Activated CD4-positive, alpha-beta T cell treated with anti-CD3 and anti-CD28 coated beads, Interleukin-2, amount 50 U/mL, for 24 hours (primary cell): ENCODE data around the gene LGALS8.
"Not testable (repeated sequence)": the region's sequence is repeated elsewhere in the genome, so short reads cannot be mapped to it uniquely, and the experiment has no call there.

ENCODE experiments used
- DNase-seq, 2 donors: peaks; one replicate each; pipeline ENCODE4 v3.0.0-alpha.2; 2020; ENCODE audit warnings: low read depth in 1 of 2, low spot score in 1 of 2

LGALS8 gene

DNA sequence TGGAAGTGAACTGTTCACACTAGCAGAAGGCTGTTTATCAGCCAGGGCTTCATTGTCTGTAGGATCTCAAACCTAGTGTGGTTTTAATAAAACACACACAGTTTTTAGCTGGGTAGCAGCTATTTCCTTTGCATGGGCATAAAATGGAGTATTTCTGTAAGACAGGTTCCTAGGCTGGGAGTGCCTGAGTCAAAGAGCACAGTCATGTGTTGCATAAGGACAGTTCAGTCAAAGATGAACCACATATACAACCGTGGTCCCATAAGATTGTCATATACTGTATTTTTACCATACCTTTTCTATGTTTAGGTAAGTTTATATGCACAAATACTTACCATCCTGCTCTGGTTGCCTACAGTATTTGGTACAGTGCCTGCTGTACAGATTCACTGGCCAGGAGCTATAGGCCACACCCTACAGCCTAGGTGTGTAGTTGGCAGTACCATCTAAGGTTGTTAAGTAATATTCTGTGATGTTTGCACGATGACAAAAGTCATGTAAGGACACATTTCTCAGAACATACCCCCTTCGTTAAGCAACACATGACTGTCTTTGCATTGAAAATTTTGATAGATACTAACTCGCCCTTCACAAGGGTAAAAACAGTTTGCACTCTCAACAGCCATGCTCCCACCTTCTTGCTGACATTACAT lies 17.2 kb downstream of the LGALS8 start:
- no peak for DNase-seq

GRCh38 chr1:236541710-236542109 lies 17.9 kb downstream of the LGALS8 start:
- DNase-seq, result no peak

DNA sequence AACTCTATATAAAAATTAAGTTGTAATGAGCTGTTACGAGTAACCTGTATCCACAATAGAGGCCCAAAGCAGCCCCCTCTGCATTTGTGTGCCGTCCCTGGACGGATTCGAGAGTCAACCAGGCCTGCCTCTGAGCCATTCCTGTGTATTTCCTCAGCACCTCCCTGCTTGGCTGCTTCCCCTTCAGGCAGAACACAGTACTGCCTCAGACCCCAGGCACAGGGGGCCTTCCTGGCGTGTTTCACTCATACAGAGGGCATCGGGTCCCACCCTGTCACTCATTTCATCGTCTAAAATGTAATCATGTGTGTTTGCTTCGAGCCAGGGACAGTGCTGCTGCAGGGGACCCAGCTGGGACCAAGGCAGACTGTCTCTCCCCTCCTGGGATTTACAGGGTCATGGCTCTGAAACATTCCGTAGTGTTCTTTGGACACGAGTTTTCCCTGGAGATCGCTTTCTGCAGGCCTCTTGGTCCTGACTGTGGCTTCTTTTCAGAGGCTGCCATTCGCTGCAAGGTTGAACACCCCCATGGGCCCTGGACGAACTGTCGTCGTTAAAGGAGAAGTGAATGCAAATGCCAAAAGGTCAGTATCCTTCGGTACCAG lies 19.4 kb downstream of the LGALS8 start:
- no peak for DNase-seq

DNA sequence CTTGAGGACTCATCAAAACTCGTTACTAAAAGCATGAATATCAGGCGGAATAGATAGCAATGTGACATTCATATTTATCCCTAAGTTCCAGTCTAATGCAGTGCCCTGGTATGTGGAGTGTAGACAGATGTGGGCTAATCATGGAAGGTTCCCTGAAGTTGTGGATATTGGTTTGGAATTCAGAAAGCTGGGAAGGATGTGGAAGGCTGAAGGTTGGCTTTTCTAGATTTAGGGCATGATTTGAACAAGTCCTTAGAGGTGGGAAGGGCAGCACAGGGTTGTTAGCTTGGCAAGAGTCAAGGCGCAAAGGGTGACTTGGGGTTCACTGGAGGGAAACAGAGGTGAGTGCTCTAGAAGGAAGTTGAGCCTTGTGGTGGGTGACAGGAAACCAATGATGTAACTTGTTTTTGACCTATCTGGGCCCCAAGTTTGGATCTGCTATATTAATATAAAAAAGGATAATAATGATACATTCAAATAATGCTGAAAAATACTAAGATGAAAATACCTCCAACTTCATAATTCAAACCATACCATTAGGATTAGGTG lies 21.9 kb downstream of the LGALS8 start:
- DNase-seq, result no peak

DNA sequence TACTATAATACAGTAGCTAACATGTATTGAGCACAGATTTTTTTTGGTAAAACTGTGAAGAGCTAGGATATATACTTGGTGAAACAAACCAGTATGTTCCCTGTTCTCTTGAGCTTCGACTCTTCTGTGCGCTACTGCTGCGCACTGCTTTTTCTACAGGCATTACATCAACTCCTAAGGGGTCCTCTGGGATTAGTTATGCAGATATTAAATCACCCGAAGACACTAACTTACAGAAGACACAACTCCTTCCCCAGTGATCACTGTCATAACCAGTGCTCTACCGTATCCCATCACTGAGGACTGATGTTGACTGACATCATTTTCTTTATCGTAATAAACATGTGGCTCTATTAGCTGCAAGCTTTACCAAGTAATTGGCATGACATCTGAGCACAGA lies 24.7 kb downstream of the LGALS8 start:
- no peak for DNase-seq

GRCh38 chr1:236550961-236551851 lies 27.4 kb downstream of the LGALS8 start:
- no peak for DNase-seq

DNA sequence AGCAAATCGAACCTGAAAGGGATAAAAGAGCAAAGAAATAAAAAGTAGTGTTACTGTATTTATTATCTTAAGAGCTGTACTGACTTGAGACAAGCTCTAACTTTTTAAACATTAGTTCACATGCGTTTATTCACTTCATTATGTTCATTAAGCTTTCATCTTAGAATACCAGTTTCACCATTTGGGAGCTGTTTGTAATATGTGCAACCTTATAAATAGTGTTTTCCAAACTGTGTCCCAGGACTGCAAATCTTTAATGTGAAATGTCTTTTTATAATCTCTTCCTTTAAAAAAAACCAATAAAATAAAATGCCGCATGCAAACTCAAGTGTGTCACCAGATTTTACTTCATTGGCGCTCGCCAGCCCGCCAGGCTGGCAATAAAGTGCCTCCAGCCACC lies 28.3 kb downstream of the LGALS8 start:
- no peak for DNase-seq

DNA sequence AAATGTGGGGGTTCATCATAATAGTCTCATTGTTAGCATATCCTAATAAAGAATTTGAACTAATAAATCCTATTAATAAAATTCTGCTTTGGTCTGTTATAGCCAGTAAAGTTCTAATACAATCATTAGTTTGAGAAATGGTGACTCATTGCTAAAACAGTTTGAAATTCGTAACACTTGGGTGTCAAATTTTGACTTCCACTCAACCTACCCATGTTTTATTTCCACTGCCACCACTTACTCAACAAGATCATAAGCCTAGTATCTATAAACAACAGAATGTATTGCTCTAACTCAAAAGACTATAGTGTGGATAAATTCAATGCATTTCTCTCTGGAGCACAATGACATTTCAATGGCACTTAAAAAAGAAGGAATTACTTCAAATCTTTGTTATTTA lies 29.1 kb downstream of the LGALS8 start:
- no peak for DNase-seq

DNA sequence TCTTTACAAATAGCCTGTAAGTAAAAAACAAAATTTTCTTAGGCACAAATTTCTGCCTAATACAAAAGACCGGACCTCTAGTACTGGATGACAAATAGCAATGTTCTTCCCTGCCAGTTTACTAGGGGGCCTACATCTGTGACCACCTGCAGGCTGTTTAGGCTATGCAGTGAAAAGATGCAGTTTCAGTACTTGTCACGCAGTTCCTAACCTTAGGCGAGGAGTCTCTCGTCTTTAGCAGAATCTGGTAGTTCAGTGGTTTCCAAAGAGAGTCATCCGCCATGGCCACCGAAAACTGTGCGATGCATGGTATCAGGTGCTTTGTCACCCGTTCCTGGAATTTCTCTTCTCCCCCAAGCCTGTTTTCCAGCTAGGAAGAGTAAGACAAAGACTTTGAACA lies 29.6 kb downstream of the LGALS8 start:
- DNase-seq, result no peak

DNA sequence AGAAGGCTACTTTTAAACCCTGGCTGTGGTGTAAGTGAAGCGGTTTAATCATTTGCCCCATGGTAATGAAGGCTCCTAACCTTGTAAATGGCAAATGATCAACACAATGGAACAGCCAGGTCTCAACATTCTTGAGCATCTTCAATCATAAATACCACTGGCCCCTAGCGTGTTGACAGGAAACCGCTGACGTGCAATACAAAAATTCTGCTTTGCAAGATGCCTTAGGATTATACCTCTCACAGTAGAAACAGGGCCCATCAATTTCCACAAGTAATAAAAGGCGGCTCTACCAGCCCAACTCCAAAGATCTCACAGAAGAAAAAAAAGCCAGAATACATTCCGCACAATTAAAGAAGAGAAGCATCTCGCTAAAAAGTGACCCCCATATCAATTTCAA lies 32.8 kb downstream of the LGALS8 start:
- DNase-seq, result no peak

DNA sequence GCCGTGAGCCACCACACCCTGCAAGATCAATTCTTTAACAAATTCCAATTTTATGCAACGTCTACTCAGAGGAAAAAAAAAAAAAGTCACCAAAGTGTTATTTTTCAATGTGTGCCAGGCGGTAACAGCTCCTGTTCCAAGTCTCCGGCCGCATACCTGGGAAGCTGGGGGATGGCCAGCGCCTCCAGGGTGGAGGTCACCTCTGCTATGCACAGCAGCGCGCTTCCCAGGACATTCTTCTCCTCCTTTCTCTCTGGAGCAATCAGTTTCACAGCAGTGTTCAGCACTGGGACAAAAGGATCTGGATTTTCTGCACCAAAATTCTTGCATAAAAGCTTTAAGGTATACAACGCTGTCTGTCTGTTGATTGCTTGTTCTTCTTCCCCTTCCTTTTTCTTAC lies 34.3 kb downstream of the LGALS8 start:
- DNase-seq, result no peak

DNA sequence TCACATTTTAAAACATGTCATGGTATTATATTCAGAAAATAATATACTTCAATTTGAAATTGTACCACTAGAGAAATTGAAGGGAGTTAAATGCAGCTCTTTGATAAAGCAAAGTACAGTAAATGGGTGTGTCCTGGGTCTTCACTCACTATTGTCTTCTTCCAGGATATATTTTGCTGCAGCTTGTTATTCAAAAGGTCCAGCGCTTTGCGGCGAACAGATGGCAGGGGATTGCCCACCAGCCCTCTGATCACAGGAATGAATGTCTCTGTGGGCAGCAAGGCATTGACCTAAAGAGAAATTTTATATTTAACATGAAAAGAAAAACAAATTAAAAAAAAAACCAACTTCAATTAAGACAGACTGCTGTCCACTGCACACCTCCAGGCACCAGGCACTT lies 35.1 kb downstream of the LGALS8 start:
- no peak for DNase-seq

GRCh38 chr1:236560213-236560771 lies 36.5 kb downstream of the LGALS8 start:
- DNase-seq, result no peak

DNA sequence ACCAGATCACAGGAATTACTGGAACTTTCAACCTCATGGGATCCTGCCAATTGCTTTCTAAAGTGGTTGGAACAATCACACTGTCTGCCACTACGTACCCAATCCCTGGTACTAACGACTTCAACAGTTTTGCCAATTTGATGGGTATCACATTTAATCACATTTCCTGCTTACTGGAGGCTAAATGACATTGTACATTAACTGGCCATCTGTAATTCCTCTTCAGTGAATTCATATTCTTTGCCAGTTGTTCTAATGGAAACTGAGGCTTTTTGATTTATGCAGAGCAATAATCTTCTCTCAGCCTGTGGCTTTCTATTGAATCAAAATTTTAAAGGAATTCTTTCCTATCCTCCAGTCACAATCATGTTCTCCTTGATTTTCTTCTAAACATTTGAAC lies 38.2 kb downstream of the LGALS8 start:
- DNase-seq, result no peak

- DNase-seq, result no peak
Observed at GRCh38 chr1:236565530-236565929, 41.7 kb downstream of the LGALS8 start.

DNA sequence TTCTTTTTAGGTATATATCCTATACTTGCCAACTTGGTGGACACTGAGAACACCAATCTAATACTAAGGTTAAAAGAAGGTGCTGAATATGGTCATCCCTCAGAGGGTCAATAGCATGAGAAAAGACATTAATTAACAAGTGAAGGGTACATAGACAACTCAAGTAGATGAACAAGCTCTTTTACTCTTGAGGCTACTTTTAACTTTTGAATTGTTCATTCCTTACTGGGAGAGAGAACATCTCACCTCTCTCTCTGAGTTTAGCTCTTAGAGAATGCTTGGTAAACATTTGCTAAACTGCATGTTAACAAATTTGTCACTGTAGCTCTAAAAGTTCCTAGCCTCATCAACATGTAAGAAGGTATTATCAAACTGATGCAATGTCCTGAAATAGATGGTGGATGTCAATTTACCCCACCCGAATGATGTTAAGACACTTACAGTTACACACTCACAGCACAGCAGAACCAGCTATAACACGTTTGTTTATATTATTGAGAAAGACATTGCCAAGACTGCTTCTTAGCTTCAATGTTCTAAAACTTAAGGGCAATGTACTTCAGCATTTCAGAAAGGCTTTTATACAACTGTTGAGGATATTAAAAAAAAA lies 44.6 kb downstream of the LGALS8 start:
- DNase-seq, result no peak

- DNase-seq, result no peak
Observed at GRCh38 chr1:236575523-236575922, 51.7 kb downstream of the LGALS8 start.

DNA sequence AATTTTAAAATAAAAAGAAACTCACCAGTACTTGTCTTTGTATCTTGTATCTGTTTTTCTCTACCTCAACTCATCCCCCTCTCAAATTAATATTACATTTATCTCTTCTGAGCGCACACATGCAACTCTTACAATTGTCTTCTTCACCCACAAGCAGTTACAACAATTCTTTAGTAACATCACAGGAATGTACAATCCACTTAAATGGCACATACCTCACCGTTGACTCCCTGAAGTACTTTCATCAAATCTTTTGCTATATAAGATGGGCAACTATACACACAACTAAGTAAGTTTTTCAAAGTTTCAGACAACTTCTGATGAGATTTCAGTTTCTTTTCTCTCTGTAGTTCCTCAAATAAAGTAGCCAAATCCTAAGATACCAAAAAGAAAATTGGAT lies 52.2 kb downstream of the LGALS8 start:
- no peak for DNase-seq

DNA sequence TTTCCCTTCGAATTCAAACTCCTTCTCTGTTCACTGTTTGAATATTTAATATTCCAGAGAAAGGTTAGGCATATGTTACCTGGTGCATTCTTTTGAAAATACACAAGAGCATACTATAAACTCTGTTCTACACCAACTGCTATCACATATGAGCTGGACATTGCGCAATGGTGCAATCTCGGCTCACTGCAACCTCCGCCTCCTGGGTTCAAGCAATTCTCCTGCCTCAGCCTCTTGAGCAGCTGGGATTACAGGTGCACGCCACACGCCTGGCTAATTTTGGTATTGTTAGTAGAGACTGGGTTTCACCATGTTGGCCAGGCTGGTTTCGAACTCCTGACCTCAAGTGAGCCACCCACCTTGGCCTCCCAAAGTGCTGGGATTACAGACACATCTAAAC lies 53.3 kb downstream of the LGALS8 start:
- DNase-seq, result not testable (repeated sequence)

DNA sequence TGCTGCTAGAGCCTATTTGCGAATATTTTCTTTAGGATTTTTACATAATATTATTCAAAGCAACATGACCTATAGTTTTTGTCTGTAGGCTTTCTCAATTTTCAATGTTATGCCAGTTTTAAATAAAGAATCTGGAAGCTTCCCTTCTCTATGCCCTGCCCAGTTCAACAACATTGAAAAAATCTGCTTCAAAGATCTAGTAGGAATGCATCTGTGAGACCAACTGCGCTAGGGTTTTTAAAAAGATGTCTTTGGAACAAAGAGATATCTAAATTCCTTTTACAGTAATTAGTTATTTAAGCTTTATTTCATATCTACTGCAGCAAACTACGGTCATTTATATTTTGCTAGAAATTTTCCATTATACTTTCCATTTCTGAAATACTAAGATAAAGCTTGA lies 54.9 kb downstream of the LGALS8 start:
- no peak for DNase-seq

GRCh38 chr1:236580404-236580803 lies 56.6 kb downstream of the LGALS8 start:
- not testable (repeated sequence) for DNase-seq
